Hepatocyte (in vitro differentiated cells): ENCODE data around the gene TCF4. TPM values are rescaled to one million over a fixed set of nuclear protein-coding genes. Genes with fewer than 3 reads are reported as not detected.

Source experiments
- DNase-seq: peaks from one replicate; pipeline ENCODE4 v3.0.0-alpha.2; 2016; ENCODE audit warnings: low spot score
- H2AFZ ChIP-seq: fragments of 200-600 bp; sonication (generic); 2 replicates; pipeline ENCODE4 v1.6.0; 2016; ENCODE audit warnings: antibody characterized with exemption, mild to moderate bottlenecking
- H3K27ac ChIP-seq: fragments of 200-600 bp; sonication (generic); 2 replicates; pipeline ENCODE4 v1.5.1; 2016; ENCODE audit warnings: mild to moderate bottlenecking
- H3K27me3 ChIP-seq: fragments of 200-600 bp; sonication (generic); 2 replicates; pipeline ENCODE4 v1.6.1; 2016
- H3K36me3 ChIP-seq: fragments of 200-600 bp; sonication (generic); replicated peaks from 2 replicates; pipeline ENCODE4 v1.5.1; 2016; ENCODE audit warnings: low read depth; ENCODE audit not compliant: insufficient read depth
- H3K4me1 ChIP-seq: fragments of 200-600 bp; sonication (generic); 2 replicates; pipeline ENCODE4 v1.5.1; 2016; ENCODE audit warnings: mild to moderate bottlenecking, moderate library complexity; ENCODE audit not compliant: insufficient read depth
- H3K4me2 ChIP-seq: fragments of 200-600 bp; sonication (generic); 2 replicates; pipeline ENCODE4 v1.6.0; 2016
- H3K4me3 ChIP-seq: fragments of 200-600 bp; sonication (generic); 2 replicates; pipeline ENCODE4 v1.5.1; 2016; ENCODE audit warnings: mild to moderate bottlenecking
- H3K79me2 ChIP-seq: fragments of 200-600 bp; sonication (generic); 2 replicates; pipeline ENCODE4 v1.6.0; 2017; ENCODE audit warnings: mild to moderate bottlenecking
- H3K9me2 ChIP-seq: fragments of 200-600 bp; sonication (generic); replicated peaks from 2 replicates; pipeline ENCODE4 v1.6.0; 2017; ENCODE audit warnings: mild to moderate bottlenecking; ENCODE audit not compliant: insufficient read depth
- H3K9me3 ChIP-seq: fragments of 200-600 bp; sonication (generic); 2 replicates; pipeline ENCODE4 v1.5.1; 2016; ENCODE audit warnings: low read depth, mild to moderate bottlenecking
- H4K20me1 ChIP-seq: fragments of 200-600 bp; sonication (generic); 2 replicates; pipeline ENCODE4 v1.6.0; 2016; ENCODE audit warnings: mild to moderate bottlenecking; ENCODE audit not compliant: insufficient read depth, poor library complexity, severe bottlenecking
- CTCF ChIP-seq: fragments of 200-600 bp; sonication (generic); IDR thresholded peaks from 2 replicates; pipeline ENCODE4 v1.5.1; 2016; ENCODE audit warnings: antibody characterized with exemption, mild to moderate bottlenecking; ENCODE audit not compliant: poor library complexity
- EZH2 ChIP-seq: fragments of 200-600 bp; sonication (generic); IDR thresholded peaks from 2 replicates; pipeline ENCODE4 v1.6.1; 2016; ENCODE audit warnings: antibody characterized with exemption, mild to moderate bottlenecking, borderline replicate concordance
- EZH2phosphoT487 ChIP-seq: fragments of 200-600 bp; sonication (generic); IDR thresholded peaks from one replicate; pipeline ENCODE4 v1.6.1; 2018; ENCODE audit warnings: antibody characterized with exemption, mild to moderate bottlenecking, low read depth, moderate library complexity; ENCODE audit not compliant: unreplicated experiment, severe bottlenecking
- WGBS: methylation state at CpG from one replicate; pipeline ENCODE4 v1.1.6; 2016; ENCODE audit warnings: low lambda C conversion rate; ENCODE audit errors: missing lambda C conversion rate; 5-methylcytosine and 5-hydroxymethylcytosine counted together
- polyA plus RNA-seq: library from polyadenylated mRNA; unstranded; fragments of >200 nt; fragmentation: Nextera tagmentation; extraction: Ambion mirVana; gene quantifications from 2 replicates; pipeline ENCODE4 v1.2.1, GENCODE V29; 2016
- total RNA-seq: library from RNA; depleted of rRNA; stranded (reverse); fragments of >200 nt; gene quantifications from 2 replicates; pipeline ENCODE4 v1.2.3, GENCODE V29; 2014

Gene TCF4
- total and polyA plus RNA-seq, 2 experiments from 2014 or later, result 40.5 to 65.2 TPM

- TF ChIP-seq CTCF (no peak), EZH2phosphoT487 (no peak), EZH2 (no peak)
- no peaks in the 10 kb centered on the region for H3K27me3 ChIP-seq
- H3K9me2 ChIP-seq, result no peaks in the 10 kb centered on the region
- H3K4me2 ChIP-seq, result no peak overlapping the region
- peaks cover 52% of the 10 kb centered on the region for H3K79me2 ChIP-seq
- H3K9me3 ChIP-seq, result no peaks in the 10 kb centered on the region
- H4K20me1 ChIP-seq, result no peaks in the 10 kb centered on the region
- H3K4me3 ChIP-seq, result no peak overlapping the region
- no peak overlapping the region for H3K27ac ChIP-seq
- WGBS, result 85% methylated on average over 2 of the region's 2 CpGs
- no peak for DNase-seq
- no peaks in the 10 kb centered on the region for H3K4me1 ChIP-seq
- H2AFZ ChIP-seq, result no peak overlapping the region
- H3K36me3 ChIP-seq, result no peaks in the 10 kb centered on the region
Observed at GRCh38 chr18:55296115-55296514, 291.9 kb downstream of the TCF4 start.

GRCh38 chr18:55290898-55291297, 297.1 kb downstream of the TCF4 start:
- H3K9me3 ChIP-seq, result no peaks in the 10 kb centered on the region
- H3K4me2 ChIP-seq, result no peak overlapping the region
- H4K20me1 ChIP-seq, result no peaks in the 10 kb centered on the region
- peaks cover 9% of the 10 kb centered on the region for H3K4me1 ChIP-seq
- H3K9me2 ChIP-seq, result no peaks in the 10 kb centered on the region
- no peak overlapping the region for H3K4me3 ChIP-seq
- no peak for DNase-seq
- no peaks in the 10 kb centered on the region for H3K27me3 ChIP-seq
- TF ChIP-seq EZH2 (no peak), EZH2phosphoT487 (no peak), CTCF (no peak)
- WGBS, result 88% methylated on average over 2 of the region's 2 CpGs
- no peaks in the 10 kb centered on the region for H3K36me3 ChIP-seq
- H3K79me2 ChIP-seq, result peaks cover 38% of the 10 kb centered on the region
- no peak overlapping the region for H3K27ac ChIP-seq
- no peak overlapping the region for H2AFZ ChIP-seq

GRCh38 chr18:55289775-55290174, 298.2 kb downstream of the TCF4 start:
- WGBS, result 66% methylated on average over 2 of the region's 2 CpGs
- H3K27me3 ChIP-seq, result no peaks in the 10 kb centered on the region
- H2AFZ ChIP-seq, result no peak overlapping the region
- H3K4me2 ChIP-seq, result no peak overlapping the region
- peaks cover 37% of the 10 kb centered on the region for H3K79me2 ChIP-seq
- H3K36me3 ChIP-seq, result no peaks in the 10 kb centered on the region
- no peak overlapping the region for H3K4me3 ChIP-seq
- H3K9me2 ChIP-seq, result no peaks in the 10 kb centered on the region
- H3K9me3 ChIP-seq, result no peaks in the 10 kb centered on the region
- peaks cover 9% of the 10 kb centered on the region for H3K4me1 ChIP-seq
- no peaks in the 10 kb centered on the region for H4K20me1 ChIP-seq
- no peak for DNase-seq
- no peak overlapping the region for H3K27ac ChIP-seq
- TF ChIP-seq EZH2phosphoT487 (no peak), EZH2 (no peak), CTCF (no peak)

- no peaks in the 10 kb centered on the region for H3K9me3 ChIP-seq
- H3K27me3 ChIP-seq, result no peaks in the 10 kb centered on the region
- TF ChIP-seq EZH2phosphoT487, result no peak
- no peak for TF ChIP-seq CTCF
- TF ChIP-seq EZH2, result no peak
- H3K27ac ChIP-seq, result no peak overlapping the region
- H2AFZ ChIP-seq, result no peak overlapping the region
- H4K20me1 ChIP-seq, result no peaks in the 10 kb centered on the region
- H3K4me3 ChIP-seq, result no peak overlapping the region
- H3K79me2 ChIP-seq, result peaks cover 37% of the 10 kb centered on the region
- no peak overlapping the region for H3K4me2 ChIP-seq
- H3K9me2 ChIP-seq, result no peaks in the 10 kb centered on the region
- peaks cover 9% of the 10 kb centered on the region for H3K4me1 ChIP-seq
- no peaks in the 10 kb centered on the region for H3K36me3 ChIP-seq
- no peak for DNase-seq
- 85% methylated on average over 3 of the region's 3 CpGs for WGBS
Observed at GRCh38 chr18:55289048-55289447, 298.9 kb downstream of the TCF4 start.
